ENCODE measurements around the gene CASP9. TPM values are rescaled to one million over a fixed set of nuclear protein-coding genes. Genes with fewer than 3 reads are reported as not detected.

Gene CASP9
- total RNA-seq (2016; rRNA removed; fragmentation: Illumina TruSeq; extraction: Trizol) (8.5 and 12.3 TPM in 2 replicates), polyA plus RNA-seq (2011; rRNA removed) (11.5 and 13.1 TPM in 2 replicates), polyA minus RNA-seq (2011; rRNA and poly(A)+ RNA removed; ENCODE audit: low replicate concordance) (14.4 and 219 TPM in 2 replicates), Bru-seq, nascent RNA (percentile 49 among the genes with signal in this experiment), BruChase-seq, experiment 1, labeled RNA remaining after a 6-hour chase (percentile 53 among the genes with signal in this experiment), BruChase-seq, experiment 2, labeled RNA remaining after a 2-hour chase (percentile 50 among the genes with signal in this experiment)
- total RNA-seq (2016; cell fraction: cytosol; rRNA removed; fragmentation: Illumina TruSeq; extraction: Trizol; ENCODE audit: low read depth), result 1.1 and 1.3 TPM in 2 replicates
- total RNA-seq (2016; cell fraction: insoluble cytoplasmic fraction; rRNA removed; fragmentation: Illumina TruSeq; extraction: Trizol), result 10.1 and 11.4 TPM in 2 replicates
- total RNA-seq (2016; cell fraction: membrane; rRNA removed; fragmentation: Illumina TruSeq; extraction: Trizol), result 3.7 and 4.1 TPM in 2 replicates
- 4.9 and 5.2 TPM in 2 replicates for total RNA-seq (2016; cell fraction: nucleus; rRNA removed; fragmentation: Illumina TruSeq; extraction: Trizol)
- polyA plus RNA-seq (2011; cell fraction: cytosol; rRNA removed), result 10.4 and 11.1 TPM in 2 replicates
- polyA plus RNA-seq (2011; cell fraction: nucleus; rRNA removed), result 24.0 and 32.3 TPM in 2 replicates
- 4.9 and 7.1 TPM in 2 replicates for polyA plus RNA-seq (2012)
- polyA plus RNA-seq (2016; cell fraction: cytosol; fragmentation: Illumina TruSeq; extraction: Trizol; ENCODE audit: low read depth), result 1.5 and 1.9 TPM in 2 replicates
- polyA plus RNA-seq (2016; cell fraction: insoluble cytoplasmic fraction; fragmentation: Illumina TruSeq; extraction: Trizol; ENCODE audit: low read depth), result 11.9 and 12.9 TPM in 2 replicates
- 3.7 and 4.2 TPM in 2 replicates for polyA plus RNA-seq (2016; cell fraction: membrane; fragmentation: Illumina TruSeq; extraction: Trizol; ENCODE audit: low read depth)
- polyA plus RNA-seq (2016; cell fraction: nucleus; fragmentation: Illumina TruSeq; extraction: Trizol; ENCODE audit: insufficient read depth, low read depth), result 12.8 and 13.5 TPM in 2 replicates
- 6.1 and 6.7 TPM in 2 replicates for polyA minus RNA-seq (2011; cell fraction: cytosol; rRNA and poly(A)+ RNA removed)
- polyA minus RNA-seq (2011; cell fraction: nucleus; rRNA and poly(A)+ RNA removed), result 5.2 and 6.5 TPM in 2 replicates
- long read RNA-seq, experiment 1, transcript CASP9-201 (9 exons, 2,019 nt), result major isoform, 11 of 18 reads
- long read RNA-seq, experiment 1, partial matches to known transcripts, result 1 of 18 reads
- long read RNA-seq, experiment 1, other reads (novel, unspliced or antisense), result 2 of 18 reads
- long read RNA-seq, experiment 2, transcript CASP9-201 (9 exons, 2,019 nt), result major isoform, 8 of 15 reads
- long read RNA-seq, experiment 2, partial matches to known transcripts, result 3 of 15 reads
- long read RNA-seq, experiment 2, other reads (novel, unspliced or antisense), result 3 of 15 reads

DNA sequence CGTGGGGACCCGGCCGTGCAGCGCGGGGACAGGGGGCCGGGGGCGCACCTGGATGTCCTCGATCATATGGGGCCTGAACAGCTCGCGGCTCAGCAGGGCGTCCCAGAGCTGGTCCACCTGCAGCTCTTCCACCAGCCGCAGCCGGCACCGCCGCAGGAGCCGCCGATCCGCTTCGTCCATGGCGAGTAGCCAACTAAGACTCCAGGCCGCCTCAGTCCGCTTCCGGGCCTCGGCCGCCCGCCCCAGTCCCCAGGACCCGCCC lies at the start of gene CASP9:
Gene CASP9 (minus strand): TSS at position 195 of the 262 bp plus-strand sequence. CDS start 15 bp downstream, at position 180.
- Histone ChIP-seq H4K20me1 (ENCODE audit: insufficient read depth, low read length) (peaks cover 4% of the 10 kb centered on the region; the same call in 1 of the 2 replicates), H3K27me3 (ENCODE audit: control insufficient read depth in 1 of 2, insufficient read depth in 2 of 2, low read length in 2 of 2) (no peaks in the 10 kb centered on the region; a peak in 1 of 5 replicates), H3K4me3 (replicated peaks in 1 of 3; ENCODE audit: insufficient read depth in 1 of 3, low read depth in 2 of 3, low read length in 3 of 3) (peak within 1 kb of the TSS; percentile 83 to 97 (median 93)), H2AFZ (ENCODE audit: low read length) (peak within 1 kb of the TSS; percentile 10), H3K9ac (ENCODE audit: insufficient read depth, low read depth, low read length) (peak within 1 kb of the TSS; percentile 86), H3K79me2 (ENCODE audit: insufficient read depth, low read length) (peaks cover 18% of the 10 kb centered on the region), H3K27ac (ENCODE audit: extremely low read length, insufficient read depth, low read length) (peak within 1 kb of the TSS; percentile 91), H3K4me2 (ENCODE audit: low read depth, low read length) (peak within 1 kb of the TSS; percentile 74), H3K36me3 (replicated peaks in 1 of 2; ENCODE audit: control insufficient read depth in 1 of 2, insufficient read depth in 2 of 2, low read length in 2 of 2) (no peaks in the 10 kb centered on the region), H3K9me3 (ENCODE audit: low read length) (no peaks in the 10 kb centered on the region), H3K4me1 (ENCODE audit: insufficient read depth, low read length) (peaks cover 47% of the 10 kb centered on the region)
- ChIA-PET CTCF (ENCODE audit: low intra/inter-chr PET ratio, low total read pairs) (no interaction called here), POLR2A (interaction anchor here (0.7 to 0.8 kb wide), 2 partner anchors 47 to 94 kb away, joined by 3 read pairs; partner anchors contain the start of gene DDI2)
- intact Hi-C loops (cut with micrococcal nuclease; ENCODE audit: unreplicated experiment) (loop anchor here (10.0 kb wide), 1 partner anchor 81 kb away; no protein-coding TSS in a partner anchor), in situ Hi-C loops (cut with HindIII; ENCODE audit: extremely low pct_ligation_motif_present, low pct_unique_long_range_greater_than_20kb) (no loop called here)
- BruUV-seq (replicated peaks), result no TSS peak
- WGBS (ENCODE audit: low lambda C conversion rate), result 0% methylated on average over 1 of the region's 27 CpGs
- FAIRE-seq (no peak), ATAC-seq (peak; percentile 64; the same call in 2 of the 3 replicates), DNase-seq (ENCODE audit: low spot score) (no peak)
- TF ChIP-seq KMT2A (CRISPR knock-in tag; IDR thresholded peaks at IDR 0.05) (peak; percentile 63; the same call in 1 of the 2 replicates), MAZ (IDR thresholded peaks at IDR 0.05; ENCODE audit: borderline replicate concordance, low read depth, low read length) (0 out of 2 replicates have a peak, but pooled peaks have one; percentile 21), MAZ (CRISPR knock-in tag; IDR thresholded peaks at IDR 0.05; ENCODE audit: low read depth) (no peak), ZNF530 (CRISPR knock-in tag; IDR thresholded peaks at IDR 0.05; ENCODE audit: low read depth) (no peak), FOSL2 (CRISPR knock-in tag; IDR thresholded peaks at IDR 0.05) (peak; percentile 4; the same call in 1 of the 2 replicates), TEAD2 (CRISPR knock-in tag; IDR thresholded peaks at IDR 0.05) (no peak), RBFOX2 (IDR thresholded peaks at IDR 0.05; ENCODE audit: low read depth, low read length) (no peak), ZNF598 (CRISPR knock-in tag; IDR thresholded peaks at IDR 0.05; ENCODE audit: borderline replicate concordance) (no peak), MAFF (IDR thresholded peaks at IDR 0.05; ENCODE audit: low read depth, low read length) (no peak), PCBP1 (IDR thresholded peaks at IDR 0.05; ENCODE audit: borderline replicate concordance, low read depth, low read length) (no peak)
- TF ChIP-seq, protein P1, sequence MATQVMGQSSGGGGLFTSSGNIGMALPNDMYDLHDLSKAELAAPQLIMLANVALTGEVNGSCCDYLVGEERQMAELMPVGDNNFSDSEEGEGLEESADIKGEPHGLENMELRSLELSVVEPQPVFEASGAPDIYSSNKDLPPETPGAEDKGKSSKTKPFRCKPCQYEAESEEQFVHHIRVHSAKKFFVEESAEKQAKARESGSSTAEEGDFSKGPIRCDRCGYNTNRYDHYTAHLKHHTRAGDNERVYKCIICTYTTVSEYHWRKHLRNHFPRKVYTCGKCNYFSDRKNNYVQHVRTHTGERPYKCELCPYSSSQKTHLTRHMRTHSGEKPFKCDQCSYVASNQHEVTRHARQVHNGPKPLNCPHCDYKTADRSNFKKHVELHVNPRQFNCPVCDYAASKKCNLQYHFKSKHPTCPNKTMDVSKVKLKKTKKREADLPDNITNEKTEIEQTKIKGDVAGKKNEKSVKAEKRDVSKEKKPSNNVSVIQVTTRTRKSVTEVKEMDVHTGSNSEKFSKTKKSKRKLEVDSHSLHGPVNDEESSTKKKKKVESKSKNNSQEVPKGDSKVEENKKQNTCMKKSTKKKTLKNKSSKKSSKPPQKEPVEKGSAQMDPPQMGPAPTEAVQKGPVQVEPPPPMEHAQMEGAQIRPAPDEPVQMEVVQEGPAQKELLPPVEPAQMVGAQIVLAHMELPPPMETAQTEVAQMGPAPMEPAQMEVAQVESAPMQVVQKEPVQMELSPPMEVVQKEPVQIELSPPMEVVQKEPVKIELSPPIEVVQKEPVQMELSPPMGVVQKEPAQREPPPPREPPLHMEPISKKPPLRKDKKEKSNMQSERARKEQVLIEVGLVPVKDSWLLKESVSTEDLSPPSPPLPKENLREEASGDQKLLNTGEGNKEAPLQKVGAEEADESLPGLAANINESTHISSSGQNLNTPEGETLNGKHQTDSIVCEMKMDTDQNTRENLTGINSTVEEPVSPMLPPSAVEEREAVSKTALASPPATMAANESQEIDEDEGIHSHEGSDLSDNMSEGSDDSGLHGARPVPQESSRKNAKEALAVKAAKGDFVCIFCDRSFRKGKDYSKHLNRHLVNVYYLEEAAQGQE (IDR thresholded peaks at IDR 0.05; ENCODE audit: borderline replicate concordance in 1 of 2, low read depth in 1 of 2, low read length in 2 of 2), result peak in 1 of 2 experiments; percentile 12; a peak in 1 of 4 replicates
- TF ChIP-seq, protein P2, sequence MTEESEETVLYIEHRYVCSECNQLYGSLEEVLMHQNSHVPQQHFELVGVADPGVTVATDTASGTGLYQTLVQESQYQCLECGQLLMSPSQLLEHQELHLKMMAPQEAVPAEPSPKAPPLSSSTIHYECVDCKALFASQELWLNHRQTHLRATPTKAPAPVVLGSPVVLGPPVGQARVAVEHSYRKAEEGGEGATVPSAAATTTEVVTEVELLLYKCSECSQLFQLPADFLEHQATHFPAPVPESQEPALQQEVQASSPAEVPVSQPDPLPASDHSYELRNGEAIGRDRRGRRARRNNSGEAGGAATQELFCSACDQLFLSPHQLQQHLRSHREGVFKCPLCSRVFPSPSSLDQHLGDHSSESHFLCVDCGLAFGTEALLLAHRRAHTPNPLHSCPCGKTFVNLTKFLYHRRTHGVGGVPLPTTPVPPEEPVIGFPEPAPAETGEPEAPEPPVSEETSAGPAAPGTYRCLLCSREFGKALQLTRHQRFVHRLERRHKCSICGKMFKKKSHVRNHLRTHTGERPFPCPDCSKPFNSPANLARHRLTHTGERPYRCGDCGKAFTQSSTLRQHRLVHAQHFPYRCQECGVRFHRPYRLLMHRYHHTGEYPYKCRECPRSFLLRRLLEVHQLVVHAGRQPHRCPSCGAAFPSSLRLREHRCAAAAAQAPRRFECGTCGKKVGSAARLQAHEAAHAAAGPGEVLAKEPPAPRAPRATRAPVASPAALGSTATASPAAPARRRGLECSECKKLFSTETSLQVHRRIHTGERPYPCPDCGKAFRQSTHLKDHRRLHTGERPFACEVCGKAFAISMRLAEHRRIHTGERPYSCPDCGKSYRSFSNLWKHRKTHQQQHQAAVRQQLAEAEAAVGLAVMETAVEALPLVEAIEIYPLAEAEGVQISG (CRISPR knock-in tag; IDR thresholded peaks at IDR 0.05), result peak; percentile 73; the same call in 1 of the 2 replicates

All from HepG2 (cell line).